ENCODE data around the gene RRBP1.

The RRBP1 gene

DNA sequence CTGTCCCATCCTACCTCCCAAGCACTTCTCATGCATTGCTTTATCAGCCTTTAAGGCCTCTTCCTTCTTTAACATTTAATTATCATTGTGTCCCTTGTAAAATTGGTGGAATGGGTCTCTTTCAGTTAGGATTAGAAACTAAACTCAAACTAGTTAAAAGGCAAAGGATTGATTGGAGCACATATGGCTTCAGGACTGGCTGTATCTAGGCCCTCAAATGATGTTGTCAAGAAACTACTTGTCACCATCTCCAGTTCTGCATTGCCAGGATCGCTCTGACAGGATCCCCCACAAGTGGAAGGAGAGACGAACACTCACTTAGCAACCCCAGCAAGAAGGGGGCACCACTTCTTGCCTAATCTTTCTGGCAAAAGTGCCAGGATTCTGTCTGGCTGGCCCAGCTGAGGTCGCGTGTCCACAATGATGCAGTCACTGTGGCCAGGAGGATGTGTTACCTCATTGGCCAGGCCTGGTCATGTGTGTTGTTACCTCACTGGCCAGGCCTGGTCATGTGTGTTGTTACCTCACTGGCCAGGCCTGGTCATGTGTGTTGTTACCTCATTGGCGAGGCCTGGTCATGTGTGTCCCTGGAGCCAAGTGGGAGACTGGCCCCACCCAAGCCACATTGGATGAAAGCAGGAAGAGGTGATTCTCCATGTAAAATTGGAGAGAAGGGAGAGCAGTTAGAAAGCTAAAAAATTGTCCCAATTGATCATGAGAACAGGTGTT lies 22.7 kb upstream of the RRBP1 start:
- peak; percentile 7 for DNase-seq (ENCODE audit: low read depth)
- no peak for TF ChIP-seq CTCF (conservative IDR thresholded peaks at IDR 0.05; ENCODE audit: control insufficient read depth, insufficient read depth, low read depth, low read length)
- no peak overlapping the region for H3K4me3 ChIP-seq (ENCODE audit: control insufficient read depth, low read depth, low read length)

DNA sequence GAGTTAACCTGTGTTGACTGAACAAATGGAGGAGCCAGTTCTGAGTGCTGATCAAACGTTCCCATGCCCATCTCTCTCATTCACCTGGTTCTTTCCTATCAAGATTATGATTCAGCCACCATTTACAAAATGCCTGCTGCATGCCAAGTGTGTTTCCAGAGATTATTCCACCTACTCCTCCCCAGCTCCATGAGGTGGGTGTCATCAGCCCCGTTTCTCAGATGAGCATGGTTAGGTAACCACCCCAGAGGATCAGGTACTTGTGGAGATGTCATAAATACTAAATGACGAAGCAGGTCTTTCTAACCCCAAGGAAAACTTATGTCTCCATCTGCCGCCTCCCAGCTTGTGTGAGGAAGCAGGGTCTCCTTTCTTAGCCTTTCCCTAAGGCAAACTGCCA lies 19.8 kb upstream of the RRBP1 start:
- no peak for DNase-seq (ENCODE audit: low read depth)
- H3K4me3 ChIP-seq (ENCODE audit: control insufficient read depth, low read depth, low read length), result no peak overlapping the region
- no peak for TF ChIP-seq CTCF (conservative IDR thresholded peaks at IDR 0.05; ENCODE audit: control insufficient read depth, insufficient read depth, low read depth, low read length)

DNA sequence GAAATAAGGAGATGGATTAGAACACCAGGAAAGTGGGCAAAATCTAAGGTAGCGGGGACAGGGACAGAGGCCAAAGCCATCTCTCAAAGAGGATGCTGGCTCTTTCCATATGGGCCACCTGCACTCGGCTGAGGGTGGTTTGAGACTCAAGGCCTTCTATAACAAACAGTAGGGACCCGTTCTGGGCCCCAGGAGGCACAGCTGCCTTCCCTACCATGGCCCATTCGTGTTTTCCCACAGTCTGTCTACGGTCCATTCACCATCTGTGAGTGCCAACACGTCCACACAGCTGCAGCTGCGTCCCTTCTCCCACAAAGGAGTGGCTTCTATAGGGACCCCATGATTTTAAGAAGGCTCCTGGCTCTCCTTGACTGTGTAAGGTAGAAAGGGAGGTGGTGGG lies 18.6 kb upstream of the RRBP1 start:
- no peak overlapping the region for H3K4me3 ChIP-seq (ENCODE audit: control insufficient read depth, low read depth, low read length)
- DNase-seq (ENCODE audit: low read depth), result no peak
- no peak for TF ChIP-seq CTCF (conservative IDR thresholded peaks at IDR 0.05; ENCODE audit: control insufficient read depth, insufficient read depth, low read depth, low read length)

DNA sequence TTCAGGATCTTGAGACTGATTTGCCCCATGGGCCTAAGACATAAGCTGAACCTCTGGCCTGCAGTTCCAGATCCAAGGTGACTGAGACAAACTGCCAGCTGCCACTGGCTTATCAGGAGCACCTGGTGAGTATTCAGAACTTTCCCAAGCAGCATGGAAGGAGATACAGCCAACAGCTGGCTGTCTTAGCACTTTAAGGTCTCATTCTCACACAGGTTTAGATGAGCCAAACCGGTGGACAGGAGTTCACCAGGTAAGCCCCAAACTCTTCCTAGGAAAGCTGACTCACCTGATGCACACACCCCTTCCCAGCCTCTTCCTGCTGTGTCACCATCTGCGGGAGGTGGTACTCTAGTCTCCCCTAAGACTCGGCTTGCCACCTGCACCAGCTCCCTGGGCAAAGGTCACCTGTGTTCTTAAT lies 17.9 kb upstream of the RRBP1 start, which contains the start of gene BANF2:
TSS of gene BANF2 (plus strand) at position 36 of the 421 bp plus-strand sequence. CDS start 25,060 bp downstream, outside the sequence.
- no peak within 1 kb of the TSS for H3K4me3 ChIP-seq (ENCODE audit: control insufficient read depth, low read depth, low read length)
- no peak for DNase-seq (ENCODE audit: low read depth)
- no peak for TF ChIP-seq CTCF (conservative IDR thresholded peaks at IDR 0.05; ENCODE audit: control insufficient read depth, insufficient read depth, low read depth, low read length)

DNA sequence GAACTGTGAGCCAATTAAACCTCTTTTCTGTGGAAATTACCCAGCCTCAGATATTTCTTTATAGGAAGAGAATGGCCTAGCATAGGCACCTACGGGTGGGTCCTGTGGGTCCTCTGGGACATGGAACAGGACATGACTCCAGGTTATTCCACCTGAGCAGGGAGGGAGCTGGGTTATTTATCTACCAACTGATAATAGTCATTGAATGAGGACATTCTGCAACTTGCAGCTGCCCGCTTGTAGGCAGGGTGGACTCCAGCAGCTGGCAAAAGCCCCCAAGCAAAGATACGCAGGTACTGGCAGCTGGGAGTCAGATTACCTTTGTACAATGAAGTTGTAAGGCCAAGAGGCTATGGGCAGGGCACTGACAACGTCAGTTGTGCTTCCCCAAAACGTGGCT lies 16.3 kb upstream of the RRBP1 start:
- DNase-seq (ENCODE audit: low read depth), result no peak
- no peak for TF ChIP-seq CTCF (conservative IDR thresholded peaks at IDR 0.05; ENCODE audit: control insufficient read depth, insufficient read depth, low read depth, low read length)
- no peak overlapping the region for H3K4me3 ChIP-seq (ENCODE audit: control insufficient read depth, low read depth, low read length)

DNA sequence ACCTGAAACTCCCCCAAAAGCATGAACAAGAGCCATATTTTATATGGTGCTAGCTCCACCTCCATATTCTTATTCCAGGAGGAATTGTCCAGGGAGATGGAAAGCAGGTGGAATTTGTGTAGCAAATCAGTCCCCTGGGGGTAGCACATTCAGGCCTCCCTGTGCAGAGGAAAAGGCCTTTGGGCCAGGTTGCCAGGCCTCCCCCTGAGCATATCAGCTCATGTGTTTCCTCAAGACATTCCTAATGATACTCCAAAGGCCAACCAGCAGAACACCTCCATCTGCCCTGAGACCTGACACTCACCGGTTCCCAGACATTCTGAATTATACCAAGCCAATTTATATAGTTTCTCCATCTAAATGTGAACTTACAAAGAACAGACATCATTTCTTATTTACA lies 15.1 kb upstream of the RRBP1 start:
- no peak for TF ChIP-seq CTCF (conservative IDR thresholded peaks at IDR 0.05; ENCODE audit: control insufficient read depth, insufficient read depth, low read depth, low read length)
- DNase-seq (ENCODE audit: low read depth), result no peak
- no peak overlapping the region for H3K4me3 ChIP-seq (ENCODE audit: control insufficient read depth, low read depth, low read length)

All from fibroblast of mammary gland (primary cell).